ENCODE measurements around the gene MPDZ. TPM values are rescaled to one million over a fixed set of nuclear protein-coding genes. Genes with fewer than 3 reads are reported as not detected.
"Not testable (repeated sequence)": the region's sequence is repeated elsewhere in the genome, so short reads cannot be mapped to it uniquely, and the experiment has no call there.

Gene MPDZ
- total RNA-seq, 4 donors from 2014 or later: 5.4 to 11.4 (median 10.2) TPM

GRCh38 chr9:13228431-13228830 is 51.1 kb downstream of the MPDZ start:
- intact Hi-C loops (cut with DNase I; ENCODE audit: low total_unique reads): no loop called here
- DNase-seq (ENCODE audit: low spot score in 2 of 2): no peak
- 93 to 95% methylated on average over 1 of the region's 1 CpG for WGBS, 2 donors
- TF ChIP-seq POLR2A (IDR thresholded peaks at IDR 0.05): no peak
- no peak for TF ChIP-seq CTCF (IDR thresholded peaks at IDR 0.05)
- H3K4me3 ChIP-seq (ENCODE audit: low read depth, poor library complexity, severe bottlenecking): no peak overlapping the region

DNA sequence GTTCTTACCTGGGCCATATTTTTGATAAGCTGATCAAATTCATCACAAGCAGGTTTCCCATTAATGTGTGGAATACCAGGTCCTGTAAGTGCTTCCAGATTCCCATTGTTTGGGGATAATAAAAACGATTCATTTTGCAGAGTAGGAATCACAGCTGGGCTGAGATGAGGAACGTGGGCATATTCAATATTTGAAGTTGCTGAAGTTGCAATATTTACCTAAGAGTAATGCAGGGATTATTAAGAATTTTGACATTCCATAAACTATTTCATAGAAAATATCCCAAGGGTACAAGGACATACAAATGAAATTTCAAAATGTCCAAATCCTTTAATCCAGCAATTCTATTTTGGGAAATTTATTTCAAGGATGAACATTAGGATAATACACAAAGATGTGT is 55.1 kb downstream of the MPDZ start:
- intact Hi-C loops (cut with DNase I; ENCODE audit: low total_unique reads): no loop called here
- H3K4me3 ChIP-seq (ENCODE audit: low read depth, poor library complexity, severe bottlenecking): no peak overlapping the region
- WGBS, 2 donors: 71 to 72% methylated on average over 2 of the region's 2 CpGs
- no peak for TF ChIP-seq POLR2A (IDR thresholded peaks at IDR 0.05)
- TF ChIP-seq CTCF (IDR thresholded peaks at IDR 0.05): no peak
- DNase-seq (ENCODE audit: low spot score in 2 of 2): no peak

DNA sequence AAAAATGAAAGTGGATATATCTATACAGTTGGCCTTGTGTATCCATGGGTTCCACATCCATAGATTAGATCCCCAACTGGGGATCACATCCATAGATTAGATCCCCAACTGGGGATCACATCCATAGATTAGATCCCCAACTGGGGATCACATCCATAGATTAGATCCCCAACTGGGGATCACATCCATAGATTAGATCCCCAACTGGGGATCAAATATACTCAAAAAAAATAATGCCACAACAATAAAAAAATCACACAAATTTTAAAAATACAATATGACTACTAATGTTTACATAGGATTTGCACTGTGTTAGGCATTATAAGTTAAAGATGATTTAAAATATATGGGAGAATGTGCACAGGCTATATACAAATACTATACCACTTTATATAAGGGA is 56.8 kb downstream of the MPDZ start:
- intact Hi-C loops (cut with DNase I; ENCODE audit: low total_unique reads); H3K4me3 ChIP-seq (ENCODE audit: low read depth, poor library complexity, severe bottlenecking); DNase-seq (ENCODE audit: low spot score in 2 of 2): not testable (repeated sequence)

DNA sequence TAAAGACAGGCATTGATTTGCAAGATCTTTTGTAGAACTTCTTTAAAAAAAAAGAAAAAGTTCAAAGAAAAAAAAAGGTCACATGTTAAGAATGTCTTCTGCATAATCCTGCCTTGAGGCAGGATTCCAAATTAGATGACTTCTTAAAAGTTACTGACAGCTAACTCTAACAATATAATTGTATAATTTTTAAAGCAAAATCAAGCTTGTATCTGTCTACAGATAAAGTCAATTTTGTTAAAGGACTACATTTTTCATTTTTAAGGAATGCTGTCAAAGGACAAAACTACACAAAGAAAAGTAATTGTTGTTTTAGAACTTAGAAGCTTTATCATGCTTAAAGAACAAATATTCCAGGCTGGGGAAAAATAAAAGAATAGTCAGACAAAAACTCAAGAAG is 57.8 kb downstream of the MPDZ start:
- no peak overlapping the region for H3K4me3 ChIP-seq (ENCODE audit: low read depth, poor library complexity, severe bottlenecking)
- no peak for DNase-seq (ENCODE audit: low spot score in 2 of 2)
- intact Hi-C loops (cut with DNase I; ENCODE audit: low total_unique reads): no loop called here
- TF ChIP-seq POLR2A (IDR thresholded peaks at IDR 0.05): no peak

DNA sequence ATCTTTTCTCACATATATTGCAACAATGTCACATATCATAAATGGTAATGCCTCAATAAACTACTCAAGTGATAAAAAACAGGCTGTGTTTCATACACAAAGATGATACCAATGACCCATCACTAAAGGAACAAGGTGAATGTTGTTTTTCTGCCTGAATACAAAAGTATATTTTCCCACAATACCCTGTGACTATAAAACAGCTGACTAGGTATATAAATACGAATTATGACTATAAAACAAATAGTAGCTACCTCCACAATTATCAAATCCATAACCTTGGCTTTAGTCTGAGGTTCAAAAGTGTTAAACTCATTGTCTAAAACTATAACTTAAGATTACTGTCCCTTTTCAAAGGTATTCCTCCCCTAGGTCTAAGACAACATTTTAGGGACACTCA is 58.7 kb downstream of the MPDZ start:
- TF ChIP-seq CTCF (IDR thresholded peaks at IDR 0.05) (no peak), POLR2A (IDR thresholded peaks at IDR 0.05) (no peak)
- intact Hi-C loops (cut with DNase I; ENCODE audit: low total_unique reads): loop anchor here (1.0 kb wide), 1 partner anchor 17 kb away; no protein-coding TSS in a partner anchor
- no peak for DNase-seq (ENCODE audit: low spot score in 2 of 2)
- H3K4me3 ChIP-seq (ENCODE audit: low read depth, poor library complexity, severe bottlenecking): no peak overlapping the region
- 88 to 92% methylated on average over 1 of the region's 1 CpG for WGBS, 2 donors

- H3K4me3 ChIP-seq (ENCODE audit: low read depth, poor library complexity, severe bottlenecking): no peak overlapping the region
- DNase-seq (ENCODE audit: low spot score in 2 of 2): no peak
- intact Hi-C loops (cut with DNase I; ENCODE audit: low total_unique reads): no loop called here
- WGBS, 2 donors: 70 to 80% methylated on average over 5 of the region's 5 CpGs
- TF ChIP-seq POLR2A (IDR thresholded peaks at IDR 0.05): no peak
- TF ChIP-seq CTCF (IDR thresholded peaks at IDR 0.05): no peak
Measured at GRCh38 chr9:13215791-13216554, 63.5 kb downstream of the MPDZ start.

- TF ChIP-seq POLR2A (IDR thresholded peaks at IDR 0.05) (no peak), CTCF (IDR thresholded peaks at IDR 0.05) (no peak)
- WGBS, 2 donors: 92 to 98% methylated on average over 2 of the region's 2 CpGs
- H3K4me3 ChIP-seq (ENCODE audit: low read depth, poor library complexity, severe bottlenecking): no peak overlapping the region
- DNase-seq (ENCODE audit: low spot score in 2 of 2): no peak
- intact Hi-C loops (cut with DNase I; ENCODE audit: low total_unique reads): no loop called here
Measured at GRCh38 chr9:13213998-13214397, 65.5 kb downstream of the MPDZ start.
